ENCODE measurements around the gene ZNF813. TPM values are rescaled to one million over a fixed set of nuclear protein-coding genes. Genes with fewer than 3 reads are reported as not detected.

ZNF813 gene
- total RNA-seq, 1 donor from 2014 or later: 3.1 TPM

GRCh38 chr19:53518716-53519115 lies 51.2 kb downstream of the ZNF813 start:
- intact Hi-C loops (cut with micrococcal nuclease): no loop called here

GRCh38 chr19:53519446-53519845 lies 51.9 kb downstream of the ZNF813 start:
- intact Hi-C loops (cut with micrococcal nuclease): no loop called here

DNA sequence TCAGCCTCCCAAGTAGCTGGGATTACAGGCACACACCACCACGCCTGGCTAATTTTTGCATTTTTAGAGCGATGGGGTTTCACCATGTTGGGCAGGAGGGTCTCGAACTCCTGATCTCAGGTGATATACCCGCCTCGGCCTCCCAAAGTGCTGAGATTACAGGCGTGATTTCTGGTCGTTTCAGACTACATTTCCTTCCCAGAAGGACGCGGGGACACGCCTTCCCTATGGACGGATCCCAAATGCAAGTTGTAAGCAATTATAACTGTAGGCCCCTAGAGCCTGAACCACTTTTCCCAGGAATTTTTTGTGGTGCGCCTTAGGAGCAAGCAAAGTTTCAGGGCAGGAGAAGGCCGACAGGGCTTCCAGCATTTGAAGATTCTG lies 52.6 kb downstream of the ZNF813 start:
- intact Hi-C loops (cut with micrococcal nuclease): loop anchor here (1.0 to 5.0 kb wide), 16 partner anchors 17 to 1379 kb away; partner anchors contain the start of genes NDUFA3, PRPF31, TFPT and ZNF160

DNA sequence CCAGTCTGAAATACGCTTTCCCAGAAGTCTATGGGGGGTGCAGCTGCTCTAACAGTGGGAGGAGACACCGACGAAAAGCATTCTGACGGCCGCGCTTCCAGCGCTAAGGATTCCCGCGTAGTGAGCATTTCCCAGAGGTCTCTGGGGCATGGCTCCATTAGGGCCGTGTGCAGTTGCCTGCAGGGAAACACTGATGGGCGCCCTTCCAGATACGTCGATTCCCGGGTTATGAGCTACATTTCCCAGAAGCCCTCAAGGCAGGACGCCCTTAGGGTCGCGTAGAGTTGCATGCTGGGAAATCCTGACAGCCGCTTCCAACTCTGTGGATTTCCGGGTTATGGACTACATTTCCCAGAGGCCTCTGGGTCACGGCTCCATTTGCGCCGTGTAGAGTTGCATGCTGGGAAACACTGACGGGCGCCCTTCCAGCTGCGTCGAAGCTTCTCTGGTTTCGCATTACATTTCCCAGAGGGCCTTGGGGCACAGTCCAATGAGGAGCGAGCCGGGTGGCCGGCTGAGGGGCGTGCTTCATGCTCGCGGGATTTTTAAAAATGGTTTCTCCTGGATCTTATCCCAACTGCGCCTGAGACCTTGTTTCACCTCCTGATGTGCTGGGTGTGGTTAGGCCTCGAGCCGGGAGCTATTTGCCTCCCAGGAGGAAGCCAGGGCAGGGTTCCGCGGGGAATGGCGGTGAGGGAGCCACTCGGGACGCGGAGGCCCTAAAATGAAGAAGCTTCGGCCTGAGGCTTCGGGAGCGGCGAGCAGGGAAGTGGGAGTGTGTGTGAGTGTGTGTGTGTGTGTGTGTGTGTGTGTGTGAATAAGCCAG lies 53.2 kb downstream of the ZNF813 start:
- intact Hi-C loops (cut with micrococcal nuclease): loop anchor here (1.0 to 5.0 kb wide), 17 partner anchors 17 to 1380 kb away; partner anchors contain the start of genes NDUFA3, PRPF31, TFPT and ZNF160

- intact Hi-C loops (cut with micrococcal nuclease): loop anchor here (1.0 to 5.0 kb wide), 5 partner anchors 90 to 1381 kb away; partner anchors contain the start of genes PRPF31, TFPT, ZNF761 and ZNF83
Measured at GRCh38 chr19:53521373-53522202, 54.1 kb downstream of the ZNF813 start.

- intact Hi-C loops (cut with micrococcal nuclease): no loop called here
Measured at GRCh38 chr19:53525922-53526321, 58.4 kb downstream of the ZNF813 start.

GRCh38 chr19:53530622-53531021 lies 63.1 kb downstream of the ZNF813 start:
- intact Hi-C loops (cut with micrococcal nuclease): no loop called here

GRCh38 chr19:53531457-53531856 lies 63.9 kb downstream of the ZNF813 start:
- intact Hi-C loops (cut with micrococcal nuclease): no loop called here

DNA sequence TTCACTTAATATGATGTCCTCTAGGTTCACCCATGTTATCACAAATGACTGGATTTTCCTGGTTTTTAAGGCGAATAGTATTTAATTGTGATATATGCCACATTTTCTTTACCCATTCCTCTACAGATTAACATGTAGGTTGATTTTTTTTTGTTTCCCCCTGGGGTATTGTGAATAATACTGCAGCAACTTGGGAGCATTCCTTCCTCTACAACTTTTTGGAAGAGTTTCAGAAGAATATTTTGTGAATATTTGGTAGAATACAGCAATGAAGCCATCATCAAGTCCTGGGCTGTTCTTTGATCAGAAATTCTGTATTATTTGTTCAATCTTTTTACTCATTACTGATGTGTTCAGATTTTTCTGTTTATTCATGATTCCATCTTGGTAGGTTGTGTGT lies 64.8 kb downstream of the ZNF813 start:
- intact Hi-C loops (cut with micrococcal nuclease): no loop called here

DNA sequence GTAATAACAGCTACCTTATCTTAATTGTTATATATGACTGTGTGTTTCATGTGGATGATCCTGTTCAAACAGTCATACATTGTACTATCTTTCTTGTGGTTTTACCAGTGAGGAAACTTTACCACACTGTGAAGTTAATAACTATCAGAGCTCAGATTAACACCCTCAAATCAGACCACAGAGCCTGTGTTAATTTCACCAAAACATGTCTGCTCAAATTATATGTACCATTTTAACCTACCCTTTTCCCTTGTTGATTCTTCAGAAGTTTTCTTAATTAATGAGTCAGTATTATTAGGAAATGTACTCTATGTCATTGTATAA lies 68.7 kb downstream of the ZNF813 start:
- intact Hi-C loops (cut with micrococcal nuclease): no loop called here

- intact Hi-C loops (cut with micrococcal nuclease): loop anchor here (1.0 kb wide), 1 partner anchor 17 kb away; no protein-coding TSS in a partner anchor
Measured at GRCh38 chr19:53537121-53537520, 69.6 kb downstream of the ZNF813 start.

- intact Hi-C loops (cut with micrococcal nuclease): loop anchor here (1.0 kb wide), 2 partner anchors 17 kb away; no protein-coding TSS in a partner anchor
Measured at GRCh38 chr19:53537521-53538377, 70.2 kb downstream of the ZNF813 start, which contains the start of gene ZNF331. Gene ZNF331, plus strand, starts transcription at chr19:53538145. Its CDS starts 31,232 bp downstream, at chr19:53569377.

DNA sequence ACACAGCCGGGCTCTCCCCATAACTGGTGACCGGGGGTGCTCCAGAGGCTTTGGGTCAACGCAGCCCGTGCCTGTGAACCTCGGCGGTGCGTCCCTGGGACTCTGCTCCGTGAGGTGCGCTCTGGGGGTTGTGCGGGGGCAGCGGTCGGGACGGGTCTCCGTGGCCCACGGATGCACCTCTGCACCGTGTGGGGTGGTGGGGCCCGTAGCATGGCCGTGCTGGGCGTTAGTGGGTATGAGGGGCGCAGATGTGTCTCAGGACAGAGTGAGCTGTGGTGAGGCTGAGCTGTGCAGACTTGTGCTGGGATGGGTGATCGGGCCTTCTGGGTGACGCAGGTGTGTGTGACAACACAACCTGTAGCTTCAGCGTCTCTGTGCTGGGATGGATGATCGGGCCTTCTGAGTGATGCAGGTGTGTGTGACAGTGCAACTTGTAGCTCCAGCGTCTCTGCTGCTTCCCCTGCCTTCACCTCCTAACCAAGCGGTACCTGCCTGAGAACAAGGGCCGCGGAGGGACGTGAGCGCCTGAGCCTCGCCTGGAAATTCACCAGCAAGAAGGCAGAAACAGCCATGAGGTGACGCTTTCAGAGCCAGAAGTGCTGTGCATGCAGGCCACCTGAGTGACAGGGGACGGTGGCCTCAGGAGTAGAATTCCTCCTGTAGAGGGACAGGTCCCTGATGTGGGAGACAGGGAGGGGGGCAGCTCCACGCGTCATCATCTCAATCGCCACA lies 71.0 kb downstream of the ZNF813 start:
- intact Hi-C loops (cut with micrococcal nuclease): loop anchor here (1.0 kb wide), 1 partner anchor 16 kb away; no protein-coding TSS in a partner anchor

DNA sequence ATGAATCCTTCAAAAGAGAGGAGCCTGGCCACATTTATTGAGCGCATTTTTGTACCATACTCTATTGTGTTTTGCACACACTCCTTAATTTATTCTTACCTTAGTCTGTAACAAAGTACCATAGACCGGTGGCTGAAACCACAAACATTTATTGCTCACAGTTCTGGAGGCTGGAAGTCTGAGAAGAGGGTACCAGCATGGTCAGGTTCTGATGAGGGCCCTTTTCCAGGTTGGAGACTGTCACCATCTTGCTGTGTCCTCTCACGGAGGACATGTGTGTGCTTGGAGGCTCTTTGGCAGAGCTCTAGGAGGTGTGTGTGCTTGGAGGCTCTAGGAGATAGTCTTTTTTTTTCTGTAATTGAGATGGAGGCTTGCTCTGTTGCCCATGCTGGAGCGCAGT lies 72.6 kb downstream of the ZNF813 start:
- intact Hi-C loops (cut with micrococcal nuclease): no loop called here

- intact Hi-C loops (cut with micrococcal nuclease): no loop called here
Measured at GRCh38 chr19:53541971-53542370, 74.4 kb downstream of the ZNF813 start.

- intact Hi-C loops (cut with micrococcal nuclease): no loop called here
Measured at GRCh38 chr19:53545271-53546065, 77.9 kb downstream of the ZNF813 start.
